GM12874 (cell line): ENCODE data around the gene NR5A1.

ENCODE experiments used
- CTCF ChIP-seq: IDR thresholded peaks from 2 replicates; pipeline ENCODE4 v1.5.1; 2011; ENCODE audit warnings: low read depth, mild to moderate bottlenecking, control low read depth, low read length, moderate library complexity; ENCODE audit not compliant: insufficient read depth

NR5A1 gene

GRCh38 chr9:124479371-124479770 is 27.8 kb downstream of the NR5A1 start:
- TF ChIP-seq CTCF: no peak

- TF ChIP-seq CTCF: no peak
Measured at GRCh38 chr9:124478354-124478753, 28.8 kb downstream of the NR5A1 start.

- TF ChIP-seq CTCF: no peak
Measured at GRCh38 chr9:124477648-124478285, 29.4 kb downstream of the NR5A1 start.

- no peak for TF ChIP-seq CTCF
Measured at GRCh38 chr9:124477211-124477647, 30.0 kb downstream of the NR5A1 start.

- no peak for TF ChIP-seq CTCF
Measured at GRCh38 chr9:124475868-124476690, 31.1 kb downstream of the NR5A1 start.

- TF ChIP-seq CTCF: 0 out of 2 replicates have a peak, but pooled peaks have one; percentile 2
Measured at GRCh38 chr9:124475158-124475867, 31.9 kb downstream of the NR5A1 start.

- no peak for TF ChIP-seq CTCF
Measured at GRCh38 chr9:124474151-124474550, 33.0 kb downstream of the NR5A1 start.
